ENCODE data around the gene ZBTB18. TPM values are rescaled to one million over a fixed set of nuclear protein-coding genes. Genes with fewer than 3 reads are reported as not detected.

Gene ZBTB18
- total and polyA plus RNA-seq, 4 donors = 8.9 to 21.3 (median 18.4) TPM

DNA sequence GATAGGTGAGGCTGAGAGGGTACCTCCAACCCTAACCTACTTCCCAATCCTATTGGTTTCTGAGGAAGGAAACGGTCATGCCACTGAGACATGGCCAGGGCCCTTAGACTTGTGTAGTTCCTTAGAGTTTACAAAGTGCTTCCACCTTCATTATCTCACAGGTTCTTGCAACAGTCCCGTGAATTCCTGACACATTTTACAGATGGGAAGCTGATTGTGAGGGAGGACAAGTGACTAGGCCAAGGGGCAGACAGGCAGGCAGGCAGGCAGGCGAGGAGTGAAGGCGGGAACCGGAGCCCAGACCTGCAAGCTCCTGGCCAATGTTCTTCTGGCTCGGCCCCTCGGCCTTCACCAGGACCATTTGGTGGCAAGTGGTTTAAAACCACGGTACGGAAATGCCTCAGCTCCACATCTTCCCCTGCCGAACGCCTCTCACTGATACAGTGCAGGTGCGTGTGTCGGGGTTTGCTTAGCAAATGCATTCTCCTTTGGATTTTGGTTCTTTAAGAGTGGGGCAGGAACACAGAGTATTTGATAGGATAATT lies 45.1 kb downstream of the ZBTB18 start:
- Histone ChIP-seq H3K4me3 (no peak overlapping the region), H3K4me1 (ENCODE audit: control insufficient read depth in 5 of 5, insufficient read depth in 5 of 5, low read length in 5 of 5) (peaks cover 0 to 12% (median 4%) of the 10 kb centered on the region in 5 donors), H3K9ac (ENCODE audit: insufficient read depth in 1 of 2, low read length in 2 of 2) (no peak overlapping the region), H3K27ac (ENCODE audit: low read depth in 1 of 2, low read length in 1 of 2) (no peak overlapping the region), H3K9me3 (ENCODE audit: control insufficient read depth in 4 of 4, insufficient read depth in 3 of 4, low read length in 3 of 4) (peaks cover 0 to 8% (median 0%) of the 10 kb centered on the region in 4 donors), H3K27me3 (ENCODE audit: control insufficient read depth in 3 of 3, insufficient read depth in 3 of 3, low read length in 2 of 3) (peaks cover 0 to 18% (median 6%) of the 10 kb centered on the region in 3 donors), H3K36me3 (ENCODE audit: control insufficient read depth in 4 of 4, insufficient read depth in 4 of 4, low read length in 4 of 4) (no peaks in the 10 kb centered on the region)
- TF ChIP-seq, protein P1, sequence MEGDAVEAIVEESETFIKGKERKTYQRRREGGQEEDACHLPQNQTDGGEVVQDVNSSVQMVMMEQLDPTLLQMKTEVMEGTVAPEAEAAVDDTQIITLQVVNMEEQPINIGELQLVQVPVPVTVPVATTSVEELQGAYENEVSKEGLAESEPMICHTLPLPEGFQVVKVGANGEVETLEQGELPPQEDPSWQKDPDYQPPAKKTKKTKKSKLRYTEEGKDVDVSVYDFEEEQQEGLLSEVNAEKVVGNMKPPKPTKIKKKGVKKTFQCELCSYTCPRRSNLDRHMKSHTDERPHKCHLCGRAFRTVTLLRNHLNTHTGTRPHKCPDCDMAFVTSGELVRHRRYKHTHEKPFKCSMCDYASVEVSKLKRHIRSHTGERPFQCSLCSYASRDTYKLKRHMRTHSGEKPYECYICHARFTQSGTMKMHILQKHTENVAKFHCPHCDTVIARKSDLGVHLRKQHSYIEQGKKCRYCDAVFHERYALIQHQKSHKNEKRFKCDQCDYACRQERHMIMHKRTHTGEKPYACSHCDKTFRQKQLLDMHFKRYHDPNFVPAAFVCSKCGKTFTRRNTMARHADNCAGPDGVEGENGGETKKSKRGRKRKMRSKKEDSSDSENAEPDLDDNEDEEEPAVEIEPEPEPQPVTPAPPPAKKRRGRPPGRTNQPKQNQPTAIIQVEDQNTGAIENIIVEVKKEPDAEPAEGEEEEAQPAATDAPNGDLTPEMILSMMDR (IDR thresholded peaks at IDR 0.05; ENCODE audit: control extremely low read depth, extremely low read depth) = no peak
- DNase-seq = no peak
- WGBS, 2 donors = 93 to 95% methylated on average over 13 of the region's 13 CpGs
- no peak for ATAC-seq (ENCODE audit: insufficient read depth, low FRiP score)

DNA sequence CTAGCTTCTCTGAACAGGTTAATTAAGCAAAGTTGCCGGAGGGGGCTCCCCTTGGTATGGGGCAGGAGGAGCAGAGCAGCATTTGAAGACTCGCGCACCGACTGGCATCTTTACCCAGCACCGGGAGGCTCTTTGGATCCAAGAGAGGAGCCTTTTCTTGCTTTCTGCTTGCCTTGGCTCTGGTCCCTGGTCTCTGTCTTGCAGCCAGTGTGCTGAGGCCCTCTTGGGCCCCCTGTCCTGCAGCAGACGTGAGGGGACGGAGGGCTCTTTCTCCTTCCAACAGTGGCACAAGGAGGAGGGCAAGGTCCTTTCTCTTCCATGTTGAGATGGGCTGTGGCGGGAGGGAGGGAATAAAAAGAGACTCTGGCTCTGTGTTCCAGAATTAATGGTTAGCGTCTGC lies 45.6 kb downstream of the ZBTB18 start:
- Histone ChIP-seq H3K36me3 (ENCODE audit: control insufficient read depth in 4 of 4, insufficient read depth in 4 of 4, low read length in 4 of 4) (no peaks in the 10 kb centered on the region), H3K4me1 (ENCODE audit: control insufficient read depth in 5 of 5, insufficient read depth in 5 of 5, low read length in 5 of 5) (peaks cover 0 to 16% (median 4%) of the 10 kb centered on the region in 5 donors), H3K4me3 (no peak overlapping the region), H3K9me3 (ENCODE audit: control insufficient read depth in 4 of 4, insufficient read depth in 3 of 4, low read length in 3 of 4) (peaks cover 0 to 8% (median 0%) of the 10 kb centered on the region in 4 donors), H3K27me3 (ENCODE audit: control insufficient read depth in 3 of 3, insufficient read depth in 3 of 3, low read length in 2 of 3) (peaks cover 0 to 18% (median 6%) of the 10 kb centered on the region in 3 donors), H3K27ac (ENCODE audit: low read depth in 1 of 2, low read length in 1 of 2) (no peak overlapping the region), H3K9ac (ENCODE audit: insufficient read depth in 1 of 2, low read length in 2 of 2) (no peak overlapping the region)
- TF ChIP-seq, protein P1 (IDR thresholded peaks at IDR 0.05; ENCODE audit: control extremely low read depth, extremely low read depth) = no peak
- ATAC-seq (ENCODE audit: insufficient read depth, low FRiP score) = no peak
- DNase-seq = no peak
- 94 to 99% methylated on average over 9 of the region's 9 CpGs for WGBS, 2 donors

DNA sequence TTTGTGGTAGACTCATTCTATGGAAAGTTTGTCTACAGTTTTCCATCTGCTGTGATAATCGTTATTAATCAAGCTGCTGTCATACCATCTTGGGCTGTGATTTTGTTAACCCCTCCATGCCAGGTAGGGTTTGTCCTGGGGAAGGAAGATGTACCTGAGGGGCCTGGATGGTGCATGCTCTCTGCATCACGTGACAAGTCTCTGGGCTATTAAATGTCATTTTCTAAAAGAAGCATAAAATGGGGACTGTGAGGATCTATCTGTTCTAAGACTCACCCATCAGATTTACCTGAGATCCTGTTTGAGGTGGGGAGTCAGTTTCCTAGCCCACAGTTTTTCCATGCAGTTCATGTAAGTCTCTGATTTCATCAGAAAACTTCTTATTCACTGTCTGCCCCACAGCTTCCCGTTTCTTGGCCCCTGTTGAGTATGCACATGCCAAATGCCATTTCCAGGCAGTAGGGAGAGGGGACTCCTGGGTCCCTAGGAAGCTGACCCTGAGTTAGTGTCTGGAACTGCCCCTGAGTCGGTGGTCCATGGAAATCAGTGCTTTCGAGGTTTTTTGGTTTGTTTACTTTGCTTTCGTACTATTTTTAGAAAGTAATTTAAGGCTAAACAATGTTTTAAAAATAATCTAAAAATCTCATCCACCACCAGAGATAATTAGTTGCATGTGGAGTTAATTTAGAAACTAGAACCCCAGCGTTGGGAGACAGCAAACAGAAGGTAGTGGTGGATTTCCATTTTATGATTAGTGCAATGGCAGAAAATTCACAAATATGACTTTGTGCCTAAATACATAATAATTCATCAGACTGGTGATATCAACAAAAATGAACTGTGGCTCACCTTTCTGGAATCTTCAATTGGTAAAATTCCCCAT lies 46.7 kb downstream of the ZBTB18 start:
- H3K9ac ChIP-seq (ENCODE audit: insufficient read depth in 1 of 2, low read length in 2 of 2) = no peak overlapping the region
- DNase-seq (no peak), ATAC-seq (ENCODE audit: insufficient read depth, low FRiP score) (no peak)
- no peak overlapping the region for H3K4me3 ChIP-seq
- no peaks in the 10 kb centered on the region for H3K36me3 ChIP-seq (ENCODE audit: control insufficient read depth in 4 of 4, insufficient read depth in 4 of 4, low read length in 4 of 4)
- peaks cover 0 to 8% (median 0%) of the 10 kb centered on the region in 4 donors for H3K9me3 ChIP-seq (ENCODE audit: control insufficient read depth in 4 of 4, insufficient read depth in 3 of 4, low read length in 3 of 4)
- 61 to 69% methylated on average over 7 of the region's 7 CpGs for WGBS, 2 donors
- TF ChIP-seq, protein P1 (IDR thresholded peaks at IDR 0.05; ENCODE audit: control extremely low read depth, extremely low read depth) = no peak
- H3K4me1 ChIP-seq (ENCODE audit: control insufficient read depth in 5 of 5, insufficient read depth in 5 of 5, low read length in 5 of 5) = peaks cover 0 to 21% (median 2%) of the 10 kb centered on the region in 5 donors
- no peak overlapping the region for H3K27ac ChIP-seq (ENCODE audit: low read depth in 1 of 2, low read length in 1 of 2)
- peaks cover 0 to 18% (median 8%) of the 10 kb centered on the region in 3 donors for H3K27me3 ChIP-seq (ENCODE audit: control insufficient read depth in 3 of 3, insufficient read depth in 3 of 3, low read length in 2 of 3)
